GM21786 (cell line): ENCODE results near the gene PARN.
"Not testable (repeated sequence)": the region's sequence is repeated elsewhere in the genome, so short reads cannot be mapped to it uniquely, and the experiment has no call there.

ENCODE experiments used
- ATAC-seq: cut with Tn5 transposase; IDR thresholded peaks from one replicate; pipeline ENCODE4 v1.9.1; 2021; ENCODE audit not compliant: unreplicated experiment

Gene PARN

GRCh38 chr16:14629919-14630619 lies at the start of gene PARN:
PARN (minus strand) TSS chr16:14630260; CDS start chr16:14630125, 135 bp downstream.
- ATAC-seq: peak; percentile 48

GRCh38 chr16:14678748-14679497 lies 48.9 kb upstream of the PARN start:
- ATAC-seq: no peak

GRCh38 chr16:14677627-14678026 lies 47.6 kb upstream of the PARN start:
- no peak for ATAC-seq

GRCh38 chr16:14676633-14677032 lies 46.6 kb upstream of the PARN start:
- no peak for ATAC-seq

- ATAC-seq: peak; percentile 76
Observed at GRCh38 chr16:14672403-14672971, 42.4 kb upstream of the PARN start.

- ATAC-seq: no peak
Observed at GRCh38 chr16:14669776-14670175, 39.7 kb upstream of the PARN start.

GRCh38 chr16:14668556-14669223 lies 38.6 kb upstream of the PARN start:
- no peak for ATAC-seq

GRCh38 chr16:14667347-14668266 lies 37.5 kb upstream of the PARN start:
- no peak for ATAC-seq

GRCh38 chr16:14658063-14658462 lies 28.0 kb upstream of the PARN start:
- peak; percentile 71 for ATAC-seq

GRCh38 chr16:14652726-14653125 lies 22.7 kb upstream of the PARN start:
- ATAC-seq: no peak

- ATAC-seq: no peak
Observed at GRCh38 chr16:14650629-14651028, 20.6 kb upstream of the PARN start.

- ATAC-seq: no peak
Observed at GRCh38 chr16:14649816-14650215, 19.8 kb upstream of the PARN start.

- no peak for ATAC-seq
Observed at GRCh38 chr16:14641926-14642325, 11.9 kb upstream of the PARN start.

GRCh38 chr16:14641206-14641605 lies 11.1 kb upstream of the PARN start:
- ATAC-seq: no peak

- no peak for ATAC-seq
Observed at GRCh38 chr16:14640538-14640937, 10.5 kb upstream of the PARN start.

- ATAC-seq: not testable (repeated sequence)
Observed at GRCh38 chr16:14636951-14637240, 6.8 kb upstream of the PARN start.

GRCh38 chr16:14636179-14636950 lies 6.3 kb upstream of the PARN start:
- not testable (repeated sequence) for ATAC-seq

GRCh38 chr16:14635395-14636165 lies 5.5 kb upstream of the PARN start:
- no peak for ATAC-seq

GRCh38 chr16:14634389-14634725 lies 4.3 kb upstream of the PARN start:
- no peak for ATAC-seq
